ENCODE data around the gene COL4A3.
"Not testable (repeated sequence)": the region's sequence is repeated elsewhere in the genome, so short reads cannot be mapped to it uniquely, and the experiment has no call there.

Gene COL4A3

GRCh38 chr2:227147023-227147422 lies 17.4 kb upstream of the COL4A3 start:
- Mint-ChIP-seq H3K36me3 (no peaks in the 10 kb centered on the region), H3K4me1 (no peaks in the 10 kb centered on the region), H3K27me3 (peaks cover 10% of the 10 kb centered on the region), H3K4me3 (no peak overlapping the region), H3K27ac (no peak overlapping the region), H3K9me3 (no peaks in the 10 kb centered on the region)
- DNase-seq: no peak
- CTCF ChIA-PET: no interaction called here

GRCh38 chr2:227148106-227148505 lies 16.3 kb upstream of the COL4A3 start:
- peaks cover 11% of the 10 kb centered on the region for H3K27me3 Mint-ChIP-seq
- no peak for DNase-seq
- CTCF ChIA-PET: no interaction called here
- no peaks in the 10 kb centered on the region for H3K9me3 Mint-ChIP-seq
- H3K36me3 Mint-ChIP-seq: no peaks in the 10 kb centered on the region
- no peaks in the 10 kb centered on the region for H3K4me1 Mint-ChIP-seq
- no peak overlapping the region for H3K27ac Mint-ChIP-seq
- no peak overlapping the region for H3K4me3 Mint-ChIP-seq

GRCh38 chr2:227150222-227150936 lies 14.0 kb upstream of the COL4A3 start:
- CTCF ChIA-PET: interaction anchor here (0.5 kb wide), 1 partner anchor 1273 kb away, joined by 3 read pairs; no protein-coding TSS in a partner anchor
- H3K4me1 Mint-ChIP-seq: no peaks in the 10 kb centered on the region
- H3K27me3 Mint-ChIP-seq: peaks cover 18% of the 10 kb centered on the region
- H3K9me3 Mint-ChIP-seq: no peaks in the 10 kb centered on the region
- H3K36me3 Mint-ChIP-seq: no peaks in the 10 kb centered on the region
- DNase-seq: no peak
- H3K27ac Mint-ChIP-seq: no peak overlapping the region
- H3K4me3 Mint-ChIP-seq: no peak overlapping the region

GRCh38 chr2:227152093-227152766 lies 12.2 kb upstream of the COL4A3 start:
- Mint-ChIP-seq H3K36me3 (no peaks in the 10 kb centered on the region), H3K4me3 (no peak overlapping the region), H3K9me3 (no peaks in the 10 kb centered on the region), H3K27me3 (peaks cover 19% of the 10 kb centered on the region), H3K27ac (no peak overlapping the region), H3K4me1 (no peaks in the 10 kb centered on the region)
- no peak for DNase-seq
- CTCF ChIA-PET: no interaction called here

- no peak for DNase-seq
- CTCF ChIA-PET: no interaction called here
- Mint-ChIP-seq H3K4me3 (no peak overlapping the region), H3K9me3 (no peaks in the 10 kb centered on the region), H3K27me3 (peaks cover 19% of the 10 kb centered on the region), H3K4me1 (no peaks in the 10 kb centered on the region), H3K27ac (no peak overlapping the region), H3K36me3 (no peaks in the 10 kb centered on the region)
Observed at GRCh38 chr2:227153307-227153706, 11.1 kb upstream of the COL4A3 start.

GRCh38 chr2:227153758-227154486 lies 10.5 kb upstream of the COL4A3 start:
- Mint-ChIP-seq H3K4me3 (no peak overlapping the region), H3K9me3 (no peaks in the 10 kb centered on the region), H3K27me3 (peaks cover 19% of the 10 kb centered on the region), H3K4me1 (no peaks in the 10 kb centered on the region), H3K36me3 (no peaks in the 10 kb centered on the region), H3K27ac (no peak overlapping the region)
- DNase-seq: no peak
- CTCF ChIA-PET: interaction anchor here (0.6 kb wide), 1 partner anchor 697 kb away, joined by 3 read pairs; no protein-coding TSS in a partner anchor

GRCh38 chr2:227154986-227155774 lies 9.2 kb upstream of the COL4A3 start:
- Mint-ChIP-seq H3K27ac (no peak overlapping the region), H3K4me3 (no peak overlapping the region), H3K36me3 (no peaks in the 10 kb centered on the region), H3K9me3 (no peaks in the 10 kb centered on the region), H3K27me3 (peaks cover 19% of the 10 kb centered on the region), H3K4me1 (no peaks in the 10 kb centered on the region)
- no peak for DNase-seq
- CTCF ChIA-PET: no interaction called here

- no peak for DNase-seq
- peaks cover 8% of the 10 kb centered on the region for H3K4me1 Mint-ChIP-seq
- peaks cover 50% of the 10 kb centered on the region for H3K27me3 Mint-ChIP-seq
- CTCF ChIA-PET: no interaction called here
- H3K4me3 Mint-ChIP-seq: no peak overlapping the region
- no peak overlapping the region for H3K27ac Mint-ChIP-seq
- H3K36me3 Mint-ChIP-seq: no peaks in the 10 kb centered on the region
- H3K9me3 Mint-ChIP-seq: no peaks in the 10 kb centered on the region
Observed at GRCh38 chr2:227160164-227160563, 4.3 kb upstream of the COL4A3 start.

- H3K36me3 Mint-ChIP-seq: no peaks in the 10 kb centered on the region
- no peaks in the 10 kb centered on the region for H3K9me3 Mint-ChIP-seq
- H3K27ac Mint-ChIP-seq: no peak overlapping the region
- H3K27me3 Mint-ChIP-seq: peaks cover 60% of the 10 kb centered on the region
- no peak for DNase-seq
- H3K4me3 Mint-ChIP-seq: no peak overlapping the region
- peaks cover 10% of the 10 kb centered on the region for H3K4me1 Mint-ChIP-seq
- CTCF ChIA-PET: no interaction called here
Observed at GRCh38 chr2:227161947-227162346, 2.5 kb upstream of the COL4A3 start.

- CTCF ChIA-PET: interaction anchor here (0.9 kb wide), 1 partner anchor 74 kb away, joined by 3 read pairs; no protein-coding TSS in a partner anchor
- no peaks in the 10 kb centered on the region for H3K9me3 Mint-ChIP-seq
- H3K4me3 Mint-ChIP-seq: peak overlapping the region; percentile 64
- no peaks in the 10 kb centered on the region for H3K36me3 Mint-ChIP-seq
- peaks cover 64% of the 10 kb centered on the region for H3K27me3 Mint-ChIP-seq
- H3K4me1 Mint-ChIP-seq: peaks cover 10% of the 10 kb centered on the region
- DNase-seq: no peak
- H3K27ac Mint-ChIP-seq: no peak overlapping the region
Observed at GRCh38 chr2:227163485-227163997, 883 bp upstream of the COL4A3 start.

GRCh38 chr2:227164763-227165291 lies 403 bp downstream of the COL4A3 start:
- Mint-ChIP-seq H3K36me3 (no peaks in the 10 kb centered on the region), H3K27ac (no peak overlapping the region), H3K9me3 (no peaks in the 10 kb centered on the region), H3K4me1 (peaks cover 10% of the 10 kb centered on the region), H3K4me3 (peak overlapping the region; percentile 63), H3K27me3 (peaks cover 64% of the 10 kb centered on the region)
- CTCF ChIA-PET: no interaction called here
- DNase-seq: peak; percentile 40

GRCh38 chr2:227171779-227172178 lies 7.4 kb downstream of the COL4A3 start:
- DNase-seq, H3K9me3 Mint-ChIP-seq, H3K4me3 Mint-ChIP-seq, CTCF ChIA-PET, H3K36me3 Mint-ChIP-seq, H3K4me1 Mint-ChIP-seq, H3K27me3 Mint-ChIP-seq, H3K27ac Mint-ChIP-seq: not testable (repeated sequence)

GRCh38 chr2:227177592-227178336 lies 13.3 kb downstream of the COL4A3 start:
- no peak for DNase-seq
- Mint-ChIP-seq H3K27me3 (peaks cover 7% of the 10 kb centered on the region), H3K4me3 (no peak overlapping the region), H3K27ac (no peak overlapping the region), H3K9me3 (no peaks in the 10 kb centered on the region), H3K4me1 (no peaks in the 10 kb centered on the region), H3K36me3 (no peaks in the 10 kb centered on the region)
- CTCF ChIA-PET: no interaction called here

Measured in activated naive CD4-positive, alpha-beta T cell treated with anti-CD3 and anti-CD28 coated beads, Interleukin-2, amount 10 ng/mL, durations not matched to agents 7 days and 5 days (primary cell).